ENCODE data around the gene MAGI2. TPM values are rescaled to one million over a fixed set of nuclear protein-coding genes. Genes with fewer than 3 reads are reported as not detected.

MAGI2 gene
- total and polyA plus RNA-seq, 2 of the 13 experiments (the other 11 are each of a cell fraction or from before 2014, with no cell fraction given), result 1.5 to 3.8 TPM

DNA sequence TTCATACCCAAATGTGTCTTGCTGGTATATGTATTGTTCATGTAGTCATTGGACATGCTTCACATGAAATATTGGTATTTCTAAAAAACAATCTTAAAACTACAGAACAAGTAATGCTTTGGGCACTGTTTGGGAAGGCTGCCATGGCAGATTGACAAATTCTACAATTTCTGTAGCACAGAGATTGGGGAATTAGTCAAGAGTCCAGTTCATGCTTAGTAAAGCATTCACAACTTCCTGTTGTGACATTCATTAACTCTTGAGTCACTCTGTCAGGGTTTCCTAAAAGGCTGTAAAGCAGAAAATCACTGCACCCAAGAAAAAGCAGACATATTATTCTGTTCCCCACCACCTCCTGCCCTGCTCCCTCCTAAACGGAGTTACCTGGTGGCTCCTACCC is 1256.0 kb downstream of the MAGI2 start:
- Histone ChIP-seq H3K4me2 (ENCODE audit: low read depth, low read length) (no peak overlapping the region), H3K79me2 (ENCODE audit: insufficient read depth, low read length) (no peaks in the 10 kb centered on the region), H3K4me1 (ENCODE audit: insufficient read depth, low read length) (no peaks in the 10 kb centered on the region), H3K9me3 (ENCODE audit: low read length) (no peaks in the 10 kb centered on the region), H4K20me1 (ENCODE audit: insufficient read depth, low read length) (no peaks in the 10 kb centered on the region), H3K27me3 (ENCODE audit: control insufficient read depth in 1 of 2, insufficient read depth in 2 of 2, low read length in 2 of 2) (no peaks in the 10 kb centered on the region), H3K27ac (ENCODE audit: extremely low read length, insufficient read depth, low read length) (no peak overlapping the region), H3K4me3 (replicated peaks in 1 of 3; ENCODE audit: insufficient read depth in 1 of 3, low read depth in 2 of 3, low read length in 3 of 3) (no peak overlapping the region), H3K9ac (ENCODE audit: insufficient read depth, low read depth, low read length) (no peak overlapping the region), H3K36me3 (replicated peaks in 1 of 2; ENCODE audit: control insufficient read depth in 1 of 2, insufficient read depth in 2 of 2, low read length in 2 of 2) (no peaks in the 10 kb centered on the region), H2AFZ (ENCODE audit: low read length) (no peak overlapping the region)
- ChIA-PET POLR2A (no interaction called here), CTCF (ENCODE audit: low intra/inter-chr PET ratio, low total read pairs) (no interaction called here)
- 14% methylated on average over 1 of the region's 1 CpG for WGBS (ENCODE audit: low lambda C conversion rate)
- FAIRE-seq (no peak), ATAC-seq (no peak), DNase-seq (ENCODE audit: low spot score) (no peak)
- intact Hi-C loops (cut with micrococcal nuclease; ENCODE audit: unreplicated experiment) (no loop called here), in situ Hi-C loops (cut with HindIII; ENCODE audit: extremely low pct_ligation_motif_present, low pct_unique_long_range_greater_than_20kb) (no loop called here)
- TF ChIP-seq ZKSCAN5 (CRISPR knock-in tag; IDR thresholded peaks at IDR 0.05) (no peak), NFIC (IDR thresholded peaks at IDR 0.05; ENCODE audit: low read length) (no peak), NFIB (CRISPR knock-in tag; IDR thresholded peaks at IDR 0.05; ENCODE audit: borderline replicate concordance) (no peak), HNRNPK (IDR thresholded peaks at IDR 0.05; ENCODE audit: low read depth, low read length, poor library complexity, severe bottlenecking) (no peak), ZNF367 (CRISPR knock-in tag; IDR thresholded peaks at IDR 0.05; ENCODE audit: borderline replicate concordance) (no peak), AGO2 (optimal IDR thresholded peaks at IDR 0.05; ENCODE audit: low read depth, low read length) (no peak), FOXO1 (CRISPR knock-in tag; IDR thresholded peaks at IDR 0.05) (no peak)
- TF ChIP-seq, protein P1, sequence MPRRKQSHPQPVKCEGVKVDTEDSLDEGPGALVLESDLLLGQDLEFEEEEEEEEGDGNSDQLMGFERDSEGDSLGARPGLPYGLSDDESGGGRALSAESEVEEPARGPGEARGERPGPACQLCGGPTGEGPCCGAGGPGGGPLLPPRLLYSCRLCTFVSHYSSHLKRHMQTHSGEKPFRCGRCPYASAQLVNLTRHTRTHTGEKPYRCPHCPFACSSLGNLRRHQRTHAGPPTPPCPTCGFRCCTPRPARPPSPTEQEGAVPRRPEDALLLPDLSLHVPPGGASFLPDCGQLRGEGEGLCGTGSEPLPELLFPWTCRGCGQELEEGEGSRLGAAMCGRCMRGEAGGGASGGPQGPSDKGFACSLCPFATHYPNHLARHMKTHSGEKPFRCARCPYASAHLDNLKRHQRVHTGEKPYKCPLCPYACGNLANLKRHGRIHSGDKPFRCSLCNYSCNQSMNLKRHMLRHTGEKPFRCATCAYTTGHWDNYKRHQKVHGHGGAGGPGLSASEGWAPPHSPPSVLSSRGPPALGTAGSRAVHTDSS (CRISPR knock-in tag; conservative IDR thresholded peaks at IDR 0.05), result no peak
- no TSS peak for BruUV-seq (replicated peaks)

DNA sequence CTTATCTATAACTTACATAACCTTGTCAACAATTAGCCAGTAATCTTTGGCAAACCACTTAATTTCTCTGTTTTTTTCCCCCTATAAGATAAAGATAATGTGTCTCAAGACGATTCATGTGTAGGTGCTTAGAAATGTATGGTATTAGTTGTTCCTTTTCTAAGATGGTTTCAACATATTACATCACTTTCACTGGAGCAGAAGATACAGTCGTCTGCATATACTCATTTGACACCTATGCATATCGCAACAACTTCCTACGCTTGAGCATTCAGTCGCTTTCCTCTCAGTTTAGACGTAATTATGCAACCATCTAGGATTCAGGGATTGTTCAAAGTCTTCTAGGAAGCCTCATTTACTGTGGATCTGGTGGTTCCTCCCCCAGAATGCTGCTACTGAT is 1258.2 kb downstream of the MAGI2 start:
- no peak overlapping the region for H3K4me3 ChIP-seq (replicated peaks in 1 of 3; ENCODE audit: insufficient read depth in 1 of 3, low read depth in 2 of 3, low read length in 3 of 3)
- TF ChIP-seq ZNF547 (CRISPR knock-in tag; IDR thresholded peaks at IDR 0.05) (no peak), FOXC1 (CRISPR knock-in tag; IDR thresholded peaks at IDR 0.05; ENCODE audit: borderline replicate concordance) (no peak), ZNF253 (CRISPR knock-in tag; IDR thresholded peaks at IDR 0.05; ENCODE audit: borderline replicate concordance) (no peak)
- TF ChIP-seq, protein P2, sequence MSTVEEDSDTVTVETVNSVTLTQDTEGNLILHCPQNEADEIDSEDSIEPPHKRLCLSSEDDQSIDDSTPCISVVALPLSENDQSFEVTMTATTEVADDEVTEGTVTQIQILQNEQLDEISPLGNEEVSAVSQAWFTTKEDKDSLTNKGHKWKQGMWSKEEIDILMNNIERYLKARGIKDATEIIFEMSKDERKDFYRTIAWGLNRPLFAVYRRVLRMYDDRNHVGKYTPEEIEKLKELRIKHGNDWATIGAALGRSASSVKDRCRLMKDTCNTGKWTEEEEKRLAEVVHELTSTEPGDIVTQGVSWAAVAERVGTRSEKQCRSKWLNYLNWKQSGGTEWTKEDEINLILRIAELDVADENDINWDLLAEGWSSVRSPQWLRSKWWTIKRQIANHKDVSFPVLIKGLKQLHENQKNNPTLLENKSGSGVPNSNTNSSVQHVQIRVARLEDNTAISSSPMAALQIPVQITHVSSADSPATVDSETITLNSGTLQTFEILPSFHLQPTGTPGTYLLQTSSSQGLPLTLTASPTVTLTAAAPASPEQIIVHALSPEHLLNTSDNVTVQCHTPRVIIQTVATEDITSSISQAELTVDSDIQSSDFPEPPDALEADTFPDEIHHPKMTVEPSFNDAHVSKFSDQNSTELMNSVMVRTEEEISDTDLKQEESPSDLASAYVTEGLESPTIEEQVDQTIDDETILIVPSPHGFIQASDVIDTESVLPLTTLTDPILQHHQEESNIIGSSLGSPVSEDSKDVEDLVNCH (CRISPR knock-in tag; IDR thresholded peaks at IDR 0.05), result no peak
- no peak overlapping the region for H2AFZ ChIP-seq (ENCODE audit: low read length)
- H3K79me2 ChIP-seq (ENCODE audit: insufficient read depth, low read length), result no peaks in the 10 kb centered on the region
- ChIA-PET POLR2A (no interaction called here), CTCF (ENCODE audit: low intra/inter-chr PET ratio, low total read pairs) (no interaction called here)
- no peaks in the 10 kb centered on the region for H3K4me1 ChIP-seq (ENCODE audit: insufficient read depth, low read length)
- no peak overlapping the region for H3K4me2 ChIP-seq (ENCODE audit: low read depth, low read length)
- H3K9me3 ChIP-seq (ENCODE audit: low read length), result no peaks in the 10 kb centered on the region
- no peaks in the 10 kb centered on the region for H4K20me1 ChIP-seq (ENCODE audit: insufficient read depth, low read length)
- 51% methylated on average over 6 of the region's 6 CpGs for WGBS (ENCODE audit: low lambda C conversion rate)
- intact Hi-C loops (cut with micrococcal nuclease; ENCODE audit: unreplicated experiment) (no loop called here), in situ Hi-C loops (cut with HindIII; ENCODE audit: extremely low pct_ligation_motif_present, low pct_unique_long_range_greater_than_20kb) (no loop called here)
- BruUV-seq (replicated peaks), result no TSS peak
- ATAC-seq (no peak), FAIRE-seq (no peak), DNase-seq (ENCODE audit: low spot score) (no peak)
- H3K27ac ChIP-seq (ENCODE audit: extremely low read length, insufficient read depth, low read length), result no peak overlapping the region
- H3K9ac ChIP-seq (ENCODE audit: insufficient read depth, low read depth, low read length), result no peak overlapping the region
- no peaks in the 10 kb centered on the region for H3K27me3 ChIP-seq (ENCODE audit: control insufficient read depth in 1 of 2, insufficient read depth in 2 of 2, low read length in 2 of 2)
- no peaks in the 10 kb centered on the region for H3K36me3 ChIP-seq (replicated peaks in 1 of 2; ENCODE audit: control insufficient read depth in 1 of 2, insufficient read depth in 2 of 2, low read length in 2 of 2)
